Keratinocyte (primary cell): Measurements from ENCODE around the gene OR13G1. TPM values are rescaled to one million over a fixed set of nuclear protein-coding genes. Genes with fewer than 3 reads are reported as not detected.

Experiments used
- DNase-seq: peaks from one replicate; pipeline ENCODE4 v3.0.0-alpha.2; 2011; ENCODE audit warnings: low read depth, missing footprints, low spot score
- FAIRE-seq: peaks from 2 replicates; lab custom pipeline; 2011; peaks lifted over from hg19 to GRCh38; lab: Jason Lieb, UNC
- H2AFZ ChIP-seq: 2 replicates; pipeline ENCODE4 v1.6.0; 2012; ENCODE audit warnings: low read length, control low read depth, inconsistent platforms; ENCODE audit not compliant: control insufficient read depth
- H3K27ac ChIP-seq: 2 replicates; pipeline ENCODE4 v1.5.1; 2011; ENCODE audit warnings: low read length; ENCODE audit not compliant: control insufficient read depth, insufficient read depth
- H3K27me3 ChIP-seq: 3 replicates; pipeline ENCODE4 v1.6.0; 2011; ENCODE audit warnings: low read length; ENCODE audit not compliant: control insufficient read depth, insufficient read depth; ENCODE audit errors: extremely low read depth
- H3K36me3 ChIP-seq, 2 experiments: 2 replicates in 1 of 2; 3 replicates in 1 of 2; pipeline ENCODE4 v1.5.1; 2011; ENCODE audit warnings: low read length in 2 of 2, mild to moderate bottlenecking in 1 of 2; ENCODE audit not compliant: control insufficient read depth in 2 of 2, insufficient read depth in 2 of 2; ENCODE audit errors: extremely low read depth in 1 of 2
- H3K4me1 ChIP-seq: 3 replicates; pipeline ENCODE4 v1.5.1; 2011; ENCODE audit warnings: low read length; ENCODE audit not compliant: control insufficient read depth, insufficient read depth; ENCODE audit errors: extremely low read depth
- H3K4me2 ChIP-seq: 3 replicates; pipeline ENCODE4 v1.6.0; 2011; ENCODE audit warnings: low read depth, low read length; ENCODE audit not compliant: control insufficient read depth, insufficient read depth; ENCODE audit errors: extremely low read depth
- H3K4me3 ChIP-seq, 3 experiments: fragments of 200-600 bp in 1 of 3; sonication (generic) in 1 of 3; 2 replicates in 2 of 3; 3 replicates in 1 of 3; pipeline ENCODE4 v1.5.1; 2011 to 2016; ENCODE audit warnings: low read length in 3 of 3, mild to moderate bottlenecking in 3 of 3, control low read depth in 2 of 3, inconsistent platforms in 1 of 3, low read depth in 1 of 3, mixed read lengths in 1 of 3, mixed run types in 1 of 3, moderate library complexity in 1 of 3; ENCODE audit not compliant: control insufficient read depth in 2 of 3, insufficient read depth in 2 of 3; ENCODE audit errors: extremely low read depth in 1 of 3
- H3K79me2 ChIP-seq: 2 replicates; pipeline ENCODE4 v1.6.0; 2012; ENCODE audit warnings: low read length; ENCODE audit not compliant: control insufficient read depth, insufficient read depth
- H3K9ac ChIP-seq: 3 replicates; pipeline ENCODE4 v1.6.0; 2011; ENCODE audit warnings: low read length; ENCODE audit not compliant: control insufficient read depth, insufficient read depth; ENCODE audit errors: extremely low read depth
- H3K9me1 ChIP-seq: 3 replicates; pipeline ENCODE4 v1.6.0; 2011; ENCODE audit warnings: low read length; ENCODE audit not compliant: control insufficient read depth, insufficient read depth; ENCODE audit errors: extremely low read depth
- H3K9me3 ChIP-seq: 2 replicates; pipeline ENCODE4 v1.5.1; 2012; ENCODE audit warnings: low read depth, low read length; ENCODE audit not compliant: control insufficient read depth
- H4K20me1 ChIP-seq: 3 replicates; pipeline ENCODE4 v1.6.0; 2011; ENCODE audit warnings: low read length; ENCODE audit not compliant: control insufficient read depth, insufficient read depth; ENCODE audit errors: extremely low read depth
- CTCF ChIP-seq, 3 experiments: IDR thresholded peaks in 1 of 3; conservative IDR thresholded peaks in 1 of 3; optimal IDR thresholded peaks in 1 of 3; 2 replicates in 2 of 3; 3 replicates in 1 of 3; pipeline versions ENCODE3 to v1.5.1; 2011; ENCODE audit warnings: low read length in 3 of 3, mild to moderate bottlenecking in 3 of 3, moderate library complexity in 2 of 3, control low read depth in 1 of 3, inconsistent platforms in 1 of 3; ENCODE audit not compliant: insufficient read depth in 2 of 3; ENCODE audit errors: extremely low read depth in 1 of 3
- EZH2 ChIP-seq: IDR thresholded peaks from one replicate; pipeline ENCODE4 v1.6.1; 2012; ENCODE audit warnings: inconsistent platforms, mild to moderate bottlenecking, low read length, moderate library complexity
- dilution Hi-C: fragments of 300-500 bp; cut with MboI; formaldehyde crosslinking; loops from one replicate; pipeline ENCODE4 v1.7.0; 2020; ENCODE audit warnings: low sequenced_read_pairs; ENCODE audit not compliant: extremely low pct_ligation_motif_present
- polyA plus RNA-seq, 5 experiments: library from polyadenylated mRNA; depleted of rRNA in 3 of 5; stranded (reverse) in 3 of 5; stranded (forward) in 1 of 5; unstranded in 1 of 5; fragments of >200 nt; gene quantifications; 1 replicate in 1 of 5; 2 replicates in 3 of 5; 3 replicates in 1 of 5; pipeline versions ENCODE4 v1.2.1 to v1.2.3, GENCODE V29; 2011 to 2012; ENCODE audit warnings: missing spikeins in 2 of 5, low read depth in 1 of 5, low replicate concordance in 1 of 5

OR13G1 gene
- polyA plus RNA-seq, 1 donor (not counting 4 experiments of a cell fraction or from before 2014, with no cell fraction given), result not detected

GRCh38 chr1:247656221-247656875 is 23.2 kb downstream of the OR13G1 start:
- Histone ChIP-seq H3K4me3 (no peak overlapping the region), H3K79me2 (no peaks in the 10 kb centered on the region), H3K9me3 (peaks cover 2% of the 10 kb centered on the region), H3K36me3 (no peaks in the 10 kb centered on the region), H3K9ac (no peak overlapping the region), H3K9me1 (no peaks in the 10 kb centered on the region), H4K20me1 (no peaks in the 10 kb centered on the region), H3K4me2 (no peak overlapping the region), H3K4me1 (no peaks in the 10 kb centered on the region), H3K27me3 (no peaks in the 10 kb centered on the region), H2AFZ (no peak overlapping the region), H3K27ac (no peak overlapping the region)
- dilution Hi-C loops, result no loop called here
- TF ChIP-seq CTCF (optimal IDR thresholded peaks at IDR 0.05 in 1 of 3, IDR thresholded peaks at IDR 0.05 in 1 of 3, conservative IDR thresholded peaks at IDR 0.05 in 1 of 3; ENCODE audit: extremely low read depth in 1 of 3, insufficient read depth in 2 of 3, low read length in 3 of 3) (no peak), EZH2 (no peak)
- FAIRE-seq, result no peak
- no peak for DNase-seq

- FAIRE-seq (no peak), DNase-seq (no peak)
- dilution Hi-C loops, result no loop called here
Measured at GRCh38 chr1:247653040-247653439, 26.5 kb downstream of the OR13G1 start.

More at GRCh38 chr1:247653040-247653439, 26.5 kb downstream of the OR13G1 start:
- TF ChIP-seq CTCF (optimal IDR thresholded peaks at IDR 0.05 in 1 of 3, IDR thresholded peaks at IDR 0.05 in 1 of 3, conservative IDR thresholded peaks at IDR 0.05 in 1 of 3; ENCODE audit: extremely low read depth in 1 of 3, insufficient read depth in 2 of 3, low read length in 3 of 3) (no peak), EZH2 (no peak)
- H2AFZ ChIP-seq, result no peak overlapping the region
- H3K36me3 ChIP-seq, result no peaks in the 10 kb centered on the region
- H3K27me3 ChIP-seq, result no peaks in the 10 kb centered on the region
- no peak overlapping the region for H3K4me2 ChIP-seq
- no peak overlapping the region for H3K9ac ChIP-seq
- H3K9me1 ChIP-seq, result no peaks in the 10 kb centered on the region
- H3K4me3 ChIP-seq, result no peak overlapping the region
- H4K20me1 ChIP-seq, result no peaks in the 10 kb centered on the region
- no peak overlapping the region for H3K27ac ChIP-seq
- no peaks in the 10 kb centered on the region for H3K79me2 ChIP-seq
- H3K9me3 ChIP-seq, result peaks cover 2% of the 10 kb centered on the region
- H3K4me1 ChIP-seq, result no peaks in the 10 kb centered on the region
